ENCODE results near the gene ZNF117.
"Not testable (repeated sequence)": the region's sequence is repeated elsewhere in the genome, so short reads cannot be mapped to it uniquely, and the experiment has no call there.

- not testable (repeated sequence) for TF ChIP-seq EZH2 (IDR thresholded peaks at IDR 0.05; ENCODE audit: low read depth); CTCF (conservative IDR thresholded peaks at IDR 0.05)
These were observed 50.8 kb downstream of the ZNF117 start for GRCh38 chr7:64940021-64940420.

All from PC-9 (cell line).